C4-2B (cell line): ENCODE results near the gene AXIN1.

Experiments
- H3K27ac ChIP-seq: fragments of 450-650 bp; 2 replicates; pipeline ENCODE4 v1.5.1; 2017
- ZFX ChIP-seq: fragments of 450-650 bp; IDR thresholded peaks from 2 replicates; pipeline ENCODE4 v1.6.1; 2017
- TF ChIP-seq, protein P1 (sequence below): fragments of 450-650 bp; conservative IDR thresholded peaks from 2 replicates; pipeline ENCODE4 v1.5.1; 2017; ENCODE audit warnings: mild to moderate bottlenecking

The AXIN1 gene

DNA sequence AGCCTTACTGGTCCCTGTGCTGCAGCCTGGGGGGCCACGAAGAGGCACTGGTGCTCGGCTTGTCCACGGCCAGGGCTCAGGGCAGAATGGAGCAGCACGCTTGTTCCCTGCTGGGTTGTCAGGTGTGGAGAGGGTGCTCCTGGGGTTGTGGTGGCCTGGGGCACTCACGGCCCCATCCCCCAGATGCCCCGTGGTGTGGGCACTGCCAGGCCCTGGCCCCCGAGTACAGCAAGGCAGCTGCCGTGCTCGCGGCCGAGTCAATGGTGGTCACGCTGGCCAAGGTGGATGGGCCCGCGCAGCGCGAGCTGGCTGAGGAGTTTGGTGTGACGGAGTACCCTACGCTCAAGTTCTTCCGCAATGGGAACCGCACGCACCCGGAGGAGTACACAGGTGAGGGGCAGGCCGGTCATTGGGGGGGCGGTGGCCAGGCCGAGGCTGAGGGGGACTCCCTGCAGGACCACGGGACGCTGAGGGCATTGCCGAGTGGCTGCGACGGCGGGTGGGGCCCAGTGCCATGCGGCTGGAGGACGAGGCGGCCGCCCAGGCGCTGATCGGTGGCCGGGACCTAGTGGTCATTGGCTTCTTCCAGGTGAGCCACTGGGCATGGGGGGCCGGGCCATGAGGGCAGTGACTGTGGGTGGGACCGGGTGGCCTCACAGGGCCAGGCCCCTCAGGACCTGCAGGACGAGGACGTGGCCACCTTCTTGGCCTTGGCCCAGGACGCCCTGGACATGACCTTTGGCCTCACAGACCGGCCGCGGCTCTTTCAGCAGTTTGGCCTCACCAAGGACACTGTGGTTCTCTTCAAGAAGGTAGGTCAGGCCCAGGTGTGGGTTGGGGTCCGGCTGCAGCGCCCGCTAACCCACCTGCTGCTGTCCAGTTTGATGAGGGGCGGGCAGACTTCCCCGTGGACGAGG, 68.1 kb downstream of the AXIN1 start:
- TF ChIP-seq ZFX = no peak
- TF ChIP-seq, protein P1, sequence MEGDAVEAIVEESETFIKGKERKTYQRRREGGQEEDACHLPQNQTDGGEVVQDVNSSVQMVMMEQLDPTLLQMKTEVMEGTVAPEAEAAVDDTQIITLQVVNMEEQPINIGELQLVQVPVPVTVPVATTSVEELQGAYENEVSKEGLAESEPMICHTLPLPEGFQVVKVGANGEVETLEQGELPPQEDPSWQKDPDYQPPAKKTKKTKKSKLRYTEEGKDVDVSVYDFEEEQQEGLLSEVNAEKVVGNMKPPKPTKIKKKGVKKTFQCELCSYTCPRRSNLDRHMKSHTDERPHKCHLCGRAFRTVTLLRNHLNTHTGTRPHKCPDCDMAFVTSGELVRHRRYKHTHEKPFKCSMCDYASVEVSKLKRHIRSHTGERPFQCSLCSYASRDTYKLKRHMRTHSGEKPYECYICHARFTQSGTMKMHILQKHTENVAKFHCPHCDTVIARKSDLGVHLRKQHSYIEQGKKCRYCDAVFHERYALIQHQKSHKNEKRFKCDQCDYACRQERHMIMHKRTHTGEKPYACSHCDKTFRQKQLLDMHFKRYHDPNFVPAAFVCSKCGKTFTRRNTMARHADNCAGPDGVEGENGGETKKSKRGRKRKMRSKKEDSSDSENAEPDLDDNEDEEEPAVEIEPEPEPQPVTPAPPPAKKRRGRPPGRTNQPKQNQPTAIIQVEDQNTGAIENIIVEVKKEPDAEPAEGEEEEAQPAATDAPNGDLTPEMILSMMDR = no peak
- no peak overlapping the region for H3K27ac ChIP-seq

DNA sequence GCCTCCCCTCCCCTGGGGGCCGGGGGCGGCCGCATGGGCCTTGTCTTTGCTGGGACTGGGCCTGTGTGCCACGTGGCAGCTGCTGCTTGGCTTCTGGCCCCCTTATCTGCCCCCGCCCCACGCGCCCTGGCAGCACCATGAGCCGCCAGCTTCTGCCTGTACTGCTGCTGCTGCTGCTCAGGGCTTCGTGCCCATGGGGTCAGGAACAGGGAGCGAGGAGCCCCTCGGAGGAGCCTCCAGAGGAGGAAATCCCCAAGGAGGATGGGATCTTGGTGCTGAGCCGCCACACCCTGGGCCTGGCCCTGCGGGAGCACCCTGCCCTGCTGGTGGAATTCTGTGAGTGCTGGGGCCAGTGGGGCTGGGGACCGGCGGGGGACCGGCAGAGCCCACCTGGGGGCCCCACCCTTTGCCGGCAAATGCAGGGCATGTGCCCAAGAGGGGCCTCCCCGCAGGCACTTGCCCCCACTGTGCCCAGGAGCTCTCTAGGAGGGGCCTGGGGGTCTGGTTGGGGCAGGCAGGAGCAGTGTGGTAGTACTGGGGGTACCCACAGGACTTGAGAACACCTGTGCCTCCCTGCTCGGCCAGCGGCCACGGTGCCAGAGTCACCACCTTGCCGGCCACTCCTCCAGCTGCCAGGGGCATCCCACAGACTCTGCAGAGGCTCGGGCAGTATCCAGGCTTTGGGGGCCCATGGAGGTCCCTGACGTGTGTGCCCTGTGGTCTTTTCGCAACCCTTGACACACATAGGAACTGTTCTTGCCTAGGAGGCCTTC, 69.3 kb downstream of the AXIN1 start, which contains the start of gene PDIA2:
Gene PDIA2, plus strand, starts transcription at position 132 of the 773 bp plus-strand sequence. Its CDS starts 6 bp downstream, at position 138.
- TF ChIP-seq, protein P1 = no peak
- TF ChIP-seq ZFX = no peak
- no peak within 1 kb of the TSS for H3K27ac ChIP-seq

DNA sequence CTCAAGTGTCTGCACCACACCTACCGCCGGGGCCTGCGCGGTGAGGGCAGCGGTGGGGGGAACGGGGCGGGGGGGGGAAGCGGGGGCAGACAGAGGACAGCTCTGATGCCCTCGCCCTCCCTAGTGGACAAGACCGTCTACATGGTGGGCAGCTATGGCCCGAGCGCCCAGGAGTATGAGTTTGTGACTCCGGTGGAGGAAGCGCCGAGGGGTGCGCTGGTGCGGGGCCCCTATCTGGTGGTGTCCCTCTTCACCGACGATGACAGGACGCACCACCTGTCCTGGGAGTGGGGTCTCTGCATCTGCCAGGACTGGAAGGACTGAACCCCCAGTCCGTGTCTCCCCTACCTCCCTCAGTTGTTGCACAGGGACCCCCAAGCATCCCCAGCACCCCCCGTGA, 70.0 kb downstream of the AXIN1 start:
- no peak for TF ChIP-seq ZFX
- TF ChIP-seq, protein P1 = no peak

GRCh38 chr16:281660-282255, 70.8 kb downstream of the AXIN1 start:
- TF ChIP-seq, protein P1 = no peak
- no peak for TF ChIP-seq ZFX

More for the DNA sequence above, 70.0 kb downstream of the AXIN1 start:
- H3K27ac ChIP-seq = no peak overlapping the region

DNA sequence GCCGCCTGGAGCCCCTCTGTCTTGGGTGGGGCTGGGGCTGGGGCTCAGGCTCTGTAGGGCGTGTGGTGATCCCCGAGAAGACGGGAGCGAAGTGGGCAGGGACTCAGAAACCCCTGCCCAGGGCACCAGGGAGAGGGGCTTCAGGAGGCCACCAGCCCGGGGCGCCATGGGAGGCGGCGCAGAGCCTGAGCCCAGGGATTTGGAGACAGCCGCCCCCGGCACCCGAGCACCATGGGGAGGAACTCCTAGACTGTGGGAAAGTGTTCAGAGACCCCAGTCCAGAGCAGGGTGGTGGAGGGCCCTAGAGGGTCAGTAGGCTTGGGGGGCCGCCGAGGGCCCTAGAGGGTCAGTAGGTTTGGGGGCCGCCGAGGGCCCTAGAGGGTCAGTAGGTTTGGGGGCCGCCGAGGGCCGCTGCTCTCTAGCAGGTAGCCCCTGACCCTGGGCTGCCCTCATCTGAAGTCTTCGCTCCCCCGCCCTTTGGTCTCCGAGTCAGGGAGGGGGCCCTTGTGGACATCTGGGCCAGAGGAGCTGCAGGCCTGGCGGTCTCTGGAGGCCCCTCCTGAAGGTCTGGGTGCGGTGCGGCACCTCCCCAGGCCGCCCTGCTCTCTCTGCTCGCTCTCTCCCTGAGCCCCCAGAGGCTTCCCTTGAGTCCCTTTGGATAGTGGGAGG, 71.4 kb downstream of the AXIN1 start:
- no peak overlapping the region for H3K27ac ChIP-seq
- TF ChIP-seq, protein P1 = no peak
- no peak for TF ChIP-seq ZFX

More at GRCh38 chr16:281660-282255, 70.8 kb downstream of the AXIN1 start:
- no peak overlapping the region for H3K27ac ChIP-seq

- no peak within 1 kb of the TSS for H3K27ac ChIP-seq
- TF ChIP-seq, protein P1 = no peak
- TF ChIP-seq ZFX = no peak
These were observed 72.0 kb downstream of the AXIN1 start, which contains the start of gene ARHGDIG for GRCh38 chr16:280552-280951. TSS of gene ARHGDIG (plus strand) at chr16:280591. CDS start at chr16:280681, 90 bp downstream.
